HFF-Myc (cell line): Measurements from ENCODE around the gene TGM1.
"Not testable (repeated sequence)": the region's sequence is repeated elsewhere in the genome, so short reads cannot be mapped to it uniquely, and the experiment has no call there.

Source experiments
- DNase-seq: peaks from one replicate; pipeline ENCODE4 v3.0.0-alpha.2; 2011; ENCODE audit warnings: low read depth; ENCODE audit errors: extremely low read depth
- H3K4me3 ChIP-seq: replicated peaks from 2 replicates; pipeline ENCODE4 v1.5.1; 2011; ENCODE audit warnings: low read depth, mild to moderate bottlenecking, control low read depth, low read length
- CTCF ChIP-seq: IDR thresholded peaks from 2 replicates; pipeline ENCODE4 v1.5.1; 2012; ENCODE audit warnings: mild to moderate bottlenecking, low read depth, low read length, control low read depth; ENCODE audit errors: missing control alignments

TGM1 gene

GRCh38 chr14:24219521-24219920 is 43.5 kb downstream of the TGM1 start:
- no peak for TF ChIP-seq CTCF
- H3K4me3 ChIP-seq: no peak overlapping the region
- DNase-seq: no peak

GRCh38 chr14:24219080-24219479 is 43.9 kb downstream of the TGM1 start:
- TF ChIP-seq CTCF: no peak
- H3K4me3 ChIP-seq: no peak overlapping the region
- DNase-seq: no peak

GRCh38 chr14:24216876-24217275 is 46.1 kb downstream of the TGM1 start:
- not testable (repeated sequence) for H3K4me3 ChIP-seq, DNase-seq

DNA sequence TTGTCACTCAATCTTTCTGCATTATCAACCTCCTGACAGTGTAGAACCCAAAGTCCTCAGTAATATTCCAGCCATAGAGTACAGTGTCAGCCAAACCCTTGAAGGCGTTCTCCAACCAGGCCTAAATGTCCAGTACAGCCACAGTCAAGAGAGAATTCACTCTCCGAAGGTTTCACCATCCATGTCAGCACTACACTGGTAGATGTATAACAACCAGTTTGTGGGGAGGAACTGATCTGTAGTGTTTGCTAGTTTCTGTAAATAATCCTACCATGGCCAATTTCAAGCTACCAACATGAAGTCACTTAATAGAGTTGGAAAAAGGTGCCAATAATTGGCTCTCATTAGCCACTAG is 46.7 kb downstream of the TGM1 start:
- DNase-seq: no peak
- no peak for TF ChIP-seq CTCF
- H3K4me3 ChIP-seq: peak overlapping the region; percentile 69

DNA sequence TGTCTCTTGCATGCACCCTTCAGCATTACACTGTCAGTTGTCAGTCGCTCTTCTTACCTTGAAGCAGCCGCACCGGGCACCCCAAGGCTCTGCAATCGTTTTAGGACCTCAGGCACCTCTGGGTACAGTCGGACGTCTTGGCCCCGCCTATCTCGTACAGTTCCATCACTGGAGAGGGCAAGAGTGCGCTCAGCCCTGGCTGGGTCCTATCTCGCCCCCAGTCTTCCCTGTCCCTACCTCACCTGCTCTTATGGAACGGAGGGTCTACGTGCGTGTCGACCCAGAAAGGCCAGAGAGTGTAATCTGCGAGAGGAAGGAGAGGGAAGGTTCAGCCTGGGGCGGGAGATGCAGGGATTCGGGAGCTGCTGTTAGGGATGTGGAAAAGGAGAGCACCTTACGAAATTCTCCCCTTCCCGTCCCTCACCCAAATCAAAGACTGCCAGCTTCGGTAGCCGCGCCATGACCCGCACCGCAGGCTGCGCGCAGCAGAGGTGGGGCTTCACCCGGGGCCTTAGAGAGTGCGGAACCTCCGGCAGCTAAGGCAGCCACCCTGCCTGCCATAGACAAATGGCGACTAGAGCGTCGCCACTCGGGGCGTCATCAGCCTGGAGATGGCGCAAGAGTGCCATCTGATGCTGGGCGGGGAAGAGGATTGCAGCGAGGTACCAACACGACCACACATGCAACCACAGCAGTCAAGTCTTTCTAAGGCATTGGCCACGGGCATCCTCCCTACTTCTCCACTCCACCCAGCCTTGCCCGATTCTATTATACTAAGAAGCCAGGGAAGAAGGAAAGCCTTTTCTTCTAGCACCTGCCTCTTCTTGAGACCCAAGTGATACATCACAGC is 47.3 kb downstream of the TGM1 start, which contains the start of gene MDP1:
TSS of gene MDP1 (minus strand) at position 572 of the 850 bp plus-strand sequence. CDS start at position 461, 111 bp downstream.
- peak; percentile 60 for TF ChIP-seq CTCF
- peak; percentile 65 for DNase-seq
- H3K4me3 ChIP-seq: peak within 1 kb of the TSS; percentile 69

DNA sequence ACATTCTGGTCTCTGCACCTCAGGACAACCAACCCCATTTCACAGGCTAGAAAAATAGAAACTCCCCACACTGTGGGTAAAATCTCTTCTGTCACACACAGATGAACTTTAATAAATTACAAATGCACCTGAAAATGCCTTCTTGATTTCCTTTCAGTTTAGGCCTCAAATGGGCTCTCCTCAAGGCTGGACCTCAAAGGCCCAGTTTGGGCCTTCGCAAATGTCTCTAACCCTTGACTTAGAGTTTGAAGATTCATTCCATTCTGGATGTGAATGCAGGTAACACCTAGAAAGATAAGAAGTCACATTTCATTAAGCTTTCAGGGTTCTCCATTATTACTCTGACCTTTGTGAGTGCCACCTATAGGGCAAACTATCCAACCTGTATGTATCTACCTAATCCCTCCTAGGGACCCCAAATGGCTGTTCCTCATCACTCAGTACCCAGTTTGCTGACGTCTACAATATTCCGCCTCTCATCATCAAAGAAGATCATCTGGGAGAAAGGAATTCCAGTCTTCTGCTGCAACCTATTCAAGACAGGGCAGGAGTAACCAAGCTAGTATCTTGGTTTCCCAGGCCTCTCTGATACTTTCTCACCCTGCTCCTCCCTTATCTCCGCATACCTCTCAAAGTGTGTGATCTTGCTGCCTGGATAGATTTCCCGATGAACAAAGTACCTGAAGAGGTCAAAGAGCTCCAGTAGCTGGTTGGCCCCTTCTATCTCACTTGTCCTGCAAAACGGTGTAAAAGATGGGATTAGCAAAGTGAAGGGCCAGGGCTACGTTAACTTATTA is 48.9 kb downstream of the TGM1 start:
- peak overlapping the region; percentile 73 for H3K4me3 ChIP-seq
- DNase-seq: no peak
- TF ChIP-seq CTCF: no peak
